ENCODE measurements around the gene SLCO2B1.
A peak's percentile ranks its signal among the peaks of the same experiment; 100 is the strongest.

Gene SLCO2B1

GRCh38 chr11:75193271-75193670 is 42.4 kb downstream of the SLCO2B1 start:
- no peak for DNase-seq (ENCODE audit: low read depth, low spot score)

- DNase-seq (ENCODE audit: low read depth, low spot score) = no peak
Measured at GRCh38 chr11:75193711-75194110, 42.8 kb downstream of the SLCO2B1 start.

- DNase-seq (ENCODE audit: low read depth, low spot score) = no peak
Measured at GRCh38 chr11:75194147-75194546, 43.2 kb downstream of the SLCO2B1 start.

GRCh38 chr11:75195167-75195962 is 44.5 kb downstream of the SLCO2B1 start:
- DNase-seq (ENCODE audit: low read depth, low spot score) = no peak

- DNase-seq (ENCODE audit: low read depth, low spot score) = no peak
Measured at GRCh38 chr11:75196426-75196825, 45.5 kb downstream of the SLCO2B1 start.

GRCh38 chr11:75197512-75198277 is 46.8 kb downstream of the SLCO2B1 start:
- no peak for DNase-seq (ENCODE audit: low read depth, low spot score)

GRCh38 chr11:75198278-75198973 is 47.5 kb downstream of the SLCO2B1 start:
- DNase-seq (ENCODE audit: low read depth, low spot score) = no peak

GRCh38 chr11:75199412-75199955 is 48.6 kb downstream of the SLCO2B1 start:
- DNase-seq (ENCODE audit: low read depth, low spot score) = no peak

GRCh38 chr11:75200051-75200450 is 49.1 kb downstream of the SLCO2B1 start:
- DNase-seq (ENCODE audit: low read depth, low spot score) = no peak

GRCh38 chr11:75200531-75200930 is 49.6 kb downstream of the SLCO2B1 start:
- no peak for DNase-seq (ENCODE audit: low read depth, low spot score)

- DNase-seq (ENCODE audit: low read depth, low spot score) = no peak
Measured at GRCh38 chr11:75201771-75202170, 50.9 kb downstream of the SLCO2B1 start.

GRCh38 chr11:75202195-75202594 is 51.3 kb downstream of the SLCO2B1 start:
- DNase-seq (ENCODE audit: low read depth, low spot score) = no peak

- DNase-seq (ENCODE audit: low read depth, low spot score) = no peak
Measured at GRCh38 chr11:75203138-75203537, 52.2 kb downstream of the SLCO2B1 start.

GRCh38 chr11:75203641-75204011 is 52.7 kb downstream of the SLCO2B1 start:
- DNase-seq (ENCODE audit: low read depth, low spot score) = no peak

- DNase-seq (ENCODE audit: low read depth, low spot score) = no peak
Measured at GRCh38 chr11:75204012-75204674, 53.2 kb downstream of the SLCO2B1 start.

GRCh38 chr11:75204685-75205563 is 54.0 kb downstream of the SLCO2B1 start:
- DNase-seq (ENCODE audit: low read depth, low spot score) = peak; percentile 59

GRCh38 chr11:75205564-75206020 is 54.7 kb downstream of the SLCO2B1 start:
- no peak for DNase-seq (ENCODE audit: low read depth, low spot score)

GRCh38 chr11:75208446-75208845 is 57.5 kb downstream of the SLCO2B1 start:
- DNase-seq (ENCODE audit: low read depth, low spot score) = no peak

- DNase-seq (ENCODE audit: low read depth, low spot score) = no peak
Measured at GRCh38 chr11:75212411-75212810, 61.5 kb downstream of the SLCO2B1 start.

- peak; percentile 51 for DNase-seq (ENCODE audit: low read depth, low spot score)
Measured at GRCh38 chr11:75214411-75214821, 63.5 kb downstream of the SLCO2B1 start.
